ENCODE results near the gene DOK6.

- no peak for TF ChIP-seq CTCF (conservative IDR thresholded peaks at IDR 0.05)
- TF ChIP-seq EZH2 (IDR thresholded peaks at IDR 0.05; ENCODE audit: low read depth) = no peak
Measured at GRCh38 chr18:69876490-69876889, 475.8 kb downstream of the DOK6 start.

Data from PC-9 (cell line).